Cardiac fibroblast (primary cell): ENCODE measurements around the gene SV2B.
"Not testable (repeated sequence)": the region's sequence is repeated elsewhere in the genome, so short reads cannot be mapped to it uniquely, and the experiment has no call there.

Experiments used
- DNase-seq, 2 donors: peaks; one replicate each; pipeline versions ENCODE4 v3.0.0 to v3.0.0-alpha.2; 2010; ENCODE audit warnings: low read depth in 2 of 2
- H3K4me3 ChIP-seq, 2 donors: replicated peaks in 1 of 2; 1 replicate in 1 of 2; 2 replicates in 1 of 2; pipeline ENCODE4 v1.5.1; 2011; ENCODE audit warnings: low read depth in 2 of 2, low read length in 2 of 2, mild to moderate bottlenecking in 2 of 2, moderate library complexity in 1 of 2
- CTCF ChIP-seq: IDR thresholded peaks from one replicate; pipeline ENCODE4 v1.5.1; 2011; ENCODE audit warnings: low read depth, mild to moderate bottlenecking, low read length, inconsistent platforms

Gene SV2B

GRCh38 chr15:91073768-91074167 is 26.3 kb upstream of the SV2B start:
- DNase-seq, result no peak
- TF ChIP-seq CTCF, result no peak
- H3K4me3 ChIP-seq, result no peak overlapping the region

GRCh38 chr15:91075739-91076138 is 24.3 kb upstream of the SV2B start:
- DNase-seq, result no peak
- TF ChIP-seq CTCF, result no peak
- H3K4me3 ChIP-seq, result no peak overlapping the region

- DNase-seq, result no peak
- TF ChIP-seq CTCF, result no peak
- H3K4me3 ChIP-seq, result no peak overlapping the region
Observed at GRCh38 chr15:91077029-91077428, 23.0 kb upstream of the SV2B start.

GRCh38 chr15:91093866-91094265 is 6.2 kb upstream of the SV2B start:
- H3K4me3 ChIP-seq, DNase-seq: not testable (repeated sequence)

GRCh38 chr15:91098451-91098850 is 1.6 kb upstream of the SV2B start:
- no peak for TF ChIP-seq CTCF
- DNase-seq, result no peak

GRCh38 chr15:91099616-91099994 is 452 bp upstream of the SV2B start:
- DNase-seq, result peak; percentile 22 to 35
- H3K4me3 ChIP-seq, result peak overlapping the region; percentile 18 to 41

More at GRCh38 chr15:91098451-91098850, 1.6 kb upstream of the SV2B start:
- H3K4me3 ChIP-seq, result no peak overlapping the region

GRCh38 chr15:91100814-91101607 is 954 bp downstream of the SV2B start:
- no peak for TF ChIP-seq CTCF
- peak in 1 of 2 donors; percentile 7 for DNase-seq
- H3K4me3 ChIP-seq, result peak overlapping the region; percentile 37 to 41

More at GRCh38 chr15:91099616-91099994, 452 bp upstream of the SV2B start:
- peak; percentile 14 for TF ChIP-seq CTCF
